Ishikawa (cell line): Measurements from ENCODE around the gene TRHDE.

Source experiments
- CREB1 ChIP-seq: IDR thresholded peaks from 2 replicates; pipeline ENCODE4 v1.6.1; 2012; ENCODE audit warnings: low read depth
- EP300 ChIP-seq: IDR thresholded peaks from 2 replicates; pipeline ENCODE4 v1.6.1; 2012; ENCODE audit warnings: borderline replicate concordance
- RAD21 ChIP-seq: IDR thresholded peaks from 2 replicates; pipeline ENCODE4 v1.6.1; 2012; ENCODE audit warnings: low read depth

GRCh38 chr12:72647139-72647538, 375.0 kb downstream of the TRHDE start:
- TF ChIP-seq RAD21 (no peak), CREB1 (no peak), EP300 (no peak)
